ENCODE data around the gene CALHM6. TPM values are rescaled to one million over a fixed set of nuclear protein-coding genes. Genes with fewer than 3 reads are reported as not detected.

CALHM6 gene
- total and polyA plus RNA-seq, 11 donors: 0.37 to 52.4 (median 1.0) TPM; not detected in 1

GRCh38 chr6:116444575-116444974 is 16.6 kb upstream of the CALHM6 start:
- intact Hi-C loops (cut with DNase I): loop anchor here in 8 of 10 donors (5.0 to 10.0 kb wide), 5 partner anchors 88 to 160 kb away; no protein-coding TSS in a partner anchor
- Histone ChIP-seq H3K4me1 (peaks cover 0 to 39% (median 0%) of the 10 kb centered on the region in 12 donors), H3K36me3 (no peaks in the 10 kb centered on the region), H3K4me3 (no peak overlapping the region), H3K27me3 (no peaks in the 10 kb centered on the region), H3K27ac (no peak overlapping the region), H3K9me3 (no peaks in the 10 kb centered on the region)
- 85 to 98% (median 94%) methylated on average over 1 of the region's 1 CpG for WGBS, 4 donors
- DNase-seq (no peak), ATAC-seq (no peak)
- TF ChIP-seq CTCF (IDR thresholded peaks at IDR 0.05) (no peak), POLR2A (IDR thresholded peaks at IDR 0.05) (no peak)

GRCh38 chr6:116445102-116445501 is 16.1 kb upstream of the CALHM6 start:
- DNase-seq: no peak
- 66 to 79% (median 73%) methylated on average over 5 of the region's 5 CpGs for WGBS, 4 donors
- TF ChIP-seq CTCF (IDR thresholded peaks at IDR 0.05): no peak
- no peak for TF ChIP-seq POLR2A (IDR thresholded peaks at IDR 0.05)
- H3K27ac ChIP-seq: no peak overlapping the region
- no peaks in the 10 kb centered on the region for H3K36me3 ChIP-seq
- H3K9me3 ChIP-seq: no peaks in the 10 kb centered on the region
- peaks cover 0 to 44% (median 0%) of the 10 kb centered on the region in 12 donors for H3K4me1 ChIP-seq
- ATAC-seq: no peak
- intact Hi-C loops (cut with DNase I): loop anchor here in 7 of 10 donors (5.0 to 10.0 kb wide), 4 partner anchors 87 to 160 kb away; no protein-coding TSS in a partner anchor
- no peaks in the 10 kb centered on the region for H3K27me3 ChIP-seq
- no peak overlapping the region for H3K4me3 ChIP-seq

GRCh38 chr6:116446399-116446798 is 14.8 kb upstream of the CALHM6 start:
- TF ChIP-seq POLR2A (IDR thresholded peaks at IDR 0.05): no peak
- no peak for TF ChIP-seq CTCF (IDR thresholded peaks at IDR 0.05)
- WGBS, 4 donors: 80 to 90% (median 87%) methylated on average over 1 of the region's 1 CpG
- H3K27me3 ChIP-seq: no peaks in the 10 kb centered on the region
- DNase-seq (no peak), ATAC-seq (no peak)
- no peaks in the 10 kb centered on the region for H3K9me3 ChIP-seq
- no peak overlapping the region for H3K4me3 ChIP-seq
- peak overlapping the region in 1 of 12 donors; percentile 75 for H3K27ac ChIP-seq
- intact Hi-C loops (cut with DNase I): loop anchor here in 7 of 10 donors (5.0 to 10.0 kb wide), 4 partner anchors 86 to 162 kb away; no protein-coding TSS in a partner anchor
- peaks cover 0 to 57% (median 0%) of the 10 kb centered on the region in 12 donors for H3K4me1 ChIP-seq
- H3K36me3 ChIP-seq: no peaks in the 10 kb centered on the region

- no peak for TF ChIP-seq POLR2A (IDR thresholded peaks at IDR 0.05)
- ATAC-seq (no peak), DNase-seq (no peak)
- peak overlapping the region in 1 of 12 donors; percentile 75 for H3K27ac ChIP-seq
- no peaks in the 10 kb centered on the region for H3K9me3 ChIP-seq
- no peaks in the 10 kb centered on the region for H3K27me3 ChIP-seq
- peaks cover 0 to 64% (median 0%) of the 10 kb centered on the region in 12 donors for H3K4me1 ChIP-seq
- WGBS, 4 donors: 62 to 77% (median 69%) methylated on average over 3 of the region's 3 CpGs
- no peaks in the 10 kb centered on the region for H3K36me3 ChIP-seq
- no peak overlapping the region for H3K4me3 ChIP-seq
- intact Hi-C loops (cut with DNase I): loop anchor here in 7 of 10 donors (5.0 to 10.0 kb wide), 4 partner anchors 85 to 162 kb away; no protein-coding TSS in a partner anchor
Measured at GRCh38 chr6:116447052-116447451, 14.1 kb upstream of the CALHM6 start.

All from heart left ventricle (tissue), 16 donors.